ENCODE results near the gene BRK1.
"Not testable (repeated sequence)": the region's sequence is repeated elsewhere in the genome, so short reads cannot be mapped to it uniquely, and the experiment has no call there.

Gene BRK1

GRCh38 chr3:10115326-10116137 is at the start of gene BRK1:
Gene BRK1 (plus strand): TSS chr3:10115675. CDS start chr3:10115702, 27 bp downstream.
- no peak for TF ChIP-seq CTCF (IDR thresholded peaks at IDR 0.05; ENCODE audit: insufficient read depth, low read length, poor library complexity, severe bottlenecking)
- H3K27me3 ChIP-seq (replicated peaks; ENCODE audit: control insufficient read depth, insufficient read depth, low read length), result no peaks in the 10 kb centered on the region
- peak; percentile 97 for DNase-seq (ENCODE audit: extremely low read depth, insufficient read length)
- H3K4me3 ChIP-seq (replicated peaks; ENCODE audit: low read depth, low read length), result peak within 1 kb of the TSS; percentile 99
- H3K36me3 ChIP-seq (ENCODE audit: control insufficient read depth, insufficient read depth, low read length), result no peaks in the 10 kb centered on the region; the same call in none of the 2 replicates

- not testable (repeated sequence) for H3K27me3 ChIP-seq (replicated peaks; ENCODE audit: control insufficient read depth, insufficient read depth, low read length); H3K36me3 ChIP-seq (ENCODE audit: control insufficient read depth, insufficient read depth, low read length); H3K4me3 ChIP-seq (replicated peaks; ENCODE audit: low read depth, low read length); DNase-seq (ENCODE audit: extremely low read depth, insufficient read length)
These were observed 45.4 kb upstream of the BRK1 start for GRCh38 chr3:10070077-10070476.

- no peak for TF ChIP-seq CTCF (IDR thresholded peaks at IDR 0.05; ENCODE audit: insufficient read depth, low read length, poor library complexity, severe bottlenecking)
- Histone ChIP-seq H3K27me3 (replicated peaks; ENCODE audit: control insufficient read depth, insufficient read depth, low read length) (no peaks in the 10 kb centered on the region), H3K36me3 (ENCODE audit: control insufficient read depth, insufficient read depth, low read length) (peaks cover 4% of the 10 kb centered on the region)
These were observed 40.8 kb upstream of the BRK1 start for GRCh38 chr3:10074666-10075065.

GRCh38 chr3:10081871-10082270 is 33.6 kb upstream of the BRK1 start:
- Histone ChIP-seq H3K4me3 (replicated peaks; ENCODE audit: low read depth, low read length) (no peak overlapping the region), H3K36me3 (ENCODE audit: control insufficient read depth, insufficient read depth, low read length) (peaks cover 8% of the 10 kb centered on the region), H3K27me3 (replicated peaks; ENCODE audit: control insufficient read depth, insufficient read depth, low read length) (no peaks in the 10 kb centered on the region)
- DNase-seq (ENCODE audit: extremely low read depth, insufficient read length), result no peak
- TF ChIP-seq CTCF (IDR thresholded peaks at IDR 0.05; ENCODE audit: insufficient read depth, low read length, poor library complexity, severe bottlenecking), result no peak

More at GRCh38 chr3:10074666-10075065, 40.8 kb upstream of the BRK1 start:
- no peak overlapping the region for H3K4me3 ChIP-seq (replicated peaks; ENCODE audit: low read depth, low read length)
- no peak for DNase-seq (ENCODE audit: extremely low read depth, insufficient read length)

GRCh38 chr3:10085738-10086137 is 29.7 kb upstream of the BRK1 start:
- no peak overlapping the region for H3K4me3 ChIP-seq (replicated peaks; ENCODE audit: low read depth, low read length)
- no peak for TF ChIP-seq CTCF (IDR thresholded peaks at IDR 0.05; ENCODE audit: insufficient read depth, low read length, poor library complexity, severe bottlenecking)
- H3K27me3 ChIP-seq (replicated peaks; ENCODE audit: control insufficient read depth, insufficient read depth, low read length), result no peaks in the 10 kb centered on the region
- peaks cover 8% of the 10 kb centered on the region for H3K36me3 ChIP-seq (ENCODE audit: control insufficient read depth, insufficient read depth, low read length)
- no peak for DNase-seq (ENCODE audit: extremely low read depth, insufficient read length)

- no peak for TF ChIP-seq CTCF (IDR thresholded peaks at IDR 0.05; ENCODE audit: insufficient read depth, low read length, poor library complexity, severe bottlenecking)
These were observed 27.2 kb upstream of the BRK1 start for GRCh38 chr3:10088256-10088655.

More at GRCh38 chr3:10088256-10088655, 27.2 kb upstream of the BRK1 start:
- H3K36me3 ChIP-seq (ENCODE audit: control insufficient read depth, insufficient read depth, low read length), result peaks cover 7% of the 10 kb centered on the region
- H3K27me3 ChIP-seq (replicated peaks; ENCODE audit: control insufficient read depth, insufficient read depth, low read length), result no peaks in the 10 kb centered on the region
- H3K4me3 ChIP-seq (replicated peaks; ENCODE audit: low read depth, low read length), result no peak overlapping the region
- no peak for DNase-seq (ENCODE audit: extremely low read depth, insufficient read length)
